Gastrocnemius medialis (tissue), 4 donors: ENCODE measurements around the gene CCL28.

ENCODE experiments used
- CTCF ChIP-seq, 5 experiments: fragments of 450-650 bp in 3 of 5; fragments of 200-600 bp in 2 of 5; sonication (generic) in 2 of 5; IDR thresholded peaks in 4 of 5; conservative IDR thresholded peaks in 1 of 5; 1 replicate in 4 of 5; 2 replicates in 1 of 5; pipeline ENCODE4 v1.5.1; 2016 to 2019; ENCODE audit warnings: antibody characterized with exemption in 5 of 5, mild to moderate bottlenecking in 3 of 5, moderate library complexity in 3 of 5
- POLR2A ChIP-seq, 2 donors: fragments of 450-650 bp; IDR thresholded peaks; one replicate each; pipeline ENCODE4 v1.6.1; 2017; ENCODE audit warnings: antibody characterized with exemption in 2 of 2, mild to moderate bottlenecking in 2 of 2, moderate library complexity in 2 of 2

DNA sequence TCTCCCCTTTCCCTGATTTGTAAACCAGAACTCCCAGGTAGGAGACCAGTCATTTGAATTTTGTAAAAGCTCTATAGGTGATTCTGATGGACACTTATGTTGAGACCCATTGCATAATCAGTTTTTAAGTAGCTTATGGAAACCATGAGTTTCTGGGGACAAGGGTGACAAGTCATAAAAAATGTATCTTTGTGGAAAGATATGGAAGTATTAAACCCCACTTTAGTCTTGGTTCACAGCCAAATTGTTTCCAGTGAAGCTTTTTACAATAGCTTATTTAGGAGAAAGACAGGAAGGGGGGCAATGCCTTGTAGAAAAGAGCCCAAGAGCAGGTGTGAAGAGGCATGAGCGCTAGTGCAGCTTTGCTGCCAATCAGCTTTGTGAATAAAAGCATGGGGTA lies 453 bp upstream of the CCL28 start:
- no peak for TF ChIP-seq POLR2A (IDR thresholded peaks at IDR 0.05)
- TF ChIP-seq CTCF (IDR thresholded peaks at IDR 0.05 in 4 of 5, conservative IDR thresholded peaks at IDR 0.05 in 1 of 5) = no peak
